HepG2 (cell line): ENCODE measurements around the gene HRH2. TPM values are rescaled to one million over a fixed set of nuclear protein-coding genes. Genes with fewer than 3 reads are reported as not detected.
A peak's percentile ranks its signal among the peaks of the same experiment; 100 is the strongest.

Source experiments
- ATAC-seq: fragments of 200-7000 bp; cut with Tn5 transposase; 3 replicates; pipeline ENCODE4 v1.9.1; 2020; ENCODE audit warnings: mild to moderate bottlenecking, moderate library complexity
- BruUV-seq: library from RNA; stranded (reverse); fragments of 400-500 nt; replicated peaks from 2 replicates; lab custom pipeline; 2021; lab: Mats Ljungman, UMichigan
- CTCF ChIA-PET: fragments of 300-600 bp; formaldehyde crosslinking; extraction: SDS; loops from one replicate; lab custom pipeline; 2021; ENCODE audit warnings: low total read pairs, inconsistent platforms, low intra/inter-chr PET ratio; lab: Yijun Ruan, JAX
- POLR2A ChIA-PET: fragments of 350-600 bp; sonication (Branson Sonifier 250); formaldehyde crosslinking; loops from one replicate; lab custom pipeline; 2020; ENCODE audit warnings: antibody characterized with exemption, inconsistent platforms; lab: Yijun Ruan, JAX
- DNase-seq: peaks from one replicate; pipeline ENCODE4 v3.0.0-alpha.2; 2015; ENCODE audit warnings: low spot score
- FAIRE-seq: peaks from 3 replicates; lab custom pipeline; 2011; peaks lifted over from hg19 to GRCh38; lab: Jason Lieb, UNC
- H2AFZ ChIP-seq: one replicate; pipeline ENCODE4 v1.6.1; 2011; ENCODE audit warnings: low read length, inconsistent platforms
- H3K27ac ChIP-seq: fragments of 300-600 bp; 3 replicates; pipeline ENCODE4 v1.8.0; 2011; ENCODE audit warnings: mixed run types, mild to moderate bottlenecking, mixed read lengths, low read length, inconsistent platforms; ENCODE audit not compliant: insufficient read depth; ENCODE audit errors: extremely low read length
- H3K27me3 ChIP-seq, 2 experiments: fragments of 200-600 bp in 1 of 2; 2 replicates in 1 of 2; 3 replicates in 1 of 2; pipeline versions ENCODE4 v1.6.0 to v1.8.0; 2011; ENCODE audit warnings: low read length in 2 of 2, mild to moderate bottlenecking in 2 of 2, moderate library complexity in 2 of 2, inconsistent platforms in 1 of 2; ENCODE audit not compliant: insufficient read depth in 2 of 2, control insufficient read depth in 1 of 2
- H3K36me3 ChIP-seq, 2 experiments: fragments of 200-600 bp in 1 of 2; replicated peaks in 1 of 2; 2 replicates in 1 of 2; 3 replicates in 1 of 2; pipeline versions ENCODE4 v1.5.1 to v1.8.0; 2011; ENCODE audit warnings: low read length in 2 of 2, inconsistent platforms in 1 of 2; ENCODE audit not compliant: insufficient read depth in 2 of 2, control insufficient read depth in 1 of 2
- H3K4me1 ChIP-seq: 2 replicates; pipeline ENCODE4 v1.5.1; 2012; ENCODE audit warnings: low read length, inconsistent platforms; ENCODE audit not compliant: insufficient read depth
- H3K4me2 ChIP-seq: 2 replicates; pipeline ENCODE4 v1.6.0; 2011; ENCODE audit warnings: low read depth, low read length, inconsistent platforms
- H3K4me3 ChIP-seq, 3 experiments: fragments of 200-600 bp in 1 of 3; sonication (generic), shearing (Covaris generic) in 1 of 3; replicated peaks in 1 of 3; 2 replicates each; pipeline ENCODE4 v1.5.1; 2011 to 2016; ENCODE audit warnings: low read length in 3 of 3, inconsistent platforms in 2 of 3, low read depth in 2 of 3, mild to moderate bottlenecking in 2 of 3, control low read depth in 1 of 3, mixed read lengths in 1 of 3; ENCODE audit not compliant: insufficient read depth in 1 of 3
- H3K79me2 ChIP-seq: one replicate; pipeline ENCODE4 v1.6.1; 2011; ENCODE audit warnings: low read length, inconsistent platforms; ENCODE audit not compliant: insufficient read depth
- H3K9ac ChIP-seq: 2 replicates; pipeline ENCODE4 v1.6.0; 2011; ENCODE audit warnings: mild to moderate bottlenecking, low read depth, low read length, inconsistent platforms; ENCODE audit not compliant: insufficient read depth
- H3K9me3 ChIP-seq: 2 replicates; pipeline ENCODE4 v1.5.1; 2012; ENCODE audit warnings: mild to moderate bottlenecking, low read length
- H4K20me1 ChIP-seq: 2 replicates; pipeline ENCODE4 v1.6.0; 2011; ENCODE audit warnings: inconsistent platforms, mild to moderate bottlenecking, low read length, moderate library complexity; ENCODE audit not compliant: insufficient read depth
- ZNF766 ChIP-seq: sonication (generic); formaldehyde crosslinking; IDR thresholded peaks from 2 replicates; pipeline ENCODE4 v1.5.0; 2020; ENCODE audit warnings: missing genetic modification reagents, borderline replicate concordance
- WGBS: methylation state at CpG from one replicate; pipeline ENCODE4 v1.1.6; 2017; ENCODE audit warnings: low lambda C conversion rate; 5-methylcytosine and 5-hydroxymethylcytosine counted together
- in situ Hi-C: cut with HindIII; loops from 2 replicates; pipeline ENCODE4 v1.10.0; 2017; ENCODE audit warnings: low pct_unique_long_range_greater_than_20kb; ENCODE audit not compliant: extremely low pct_ligation_motif_present
- intact Hi-C: fragments of 100-400 bp; cut with micrococcal nuclease; formaldehyde crosslinking; loops from one replicate; pipeline ENCODE4 v1.10.0; 2022; ENCODE audit not compliant: unreplicated experiment
- polyA plus RNA-seq, 8 experiments: library from polyadenylated mRNA; depleted of rRNA in 3 of 8; stranded (reverse) in 7 of 8; unstranded in 1 of 8; fragments of >200 nt; fragmentation: Illumina TruSeq in 4 of 8; extraction: Trizol in 4 of 8; gene quantifications; 2 replicates each; pipeline versions ENCODE4 v1.2.1 to v1.2.3, GENCODE V29; 2011 to 2016; ENCODE audit warnings: low read depth in 4 of 8, missing spikeins in 1 of 8, mixed read lengths in 1 of 8; ENCODE audit not compliant: insufficient read depth in 1 of 8
- total RNA-seq, 5 experiments: library from RNA; depleted of rRNA; stranded (reverse); fragments of >200 nt; fragmentation: Illumina TruSeq; extraction: Trizol; gene quantifications; 2 replicates each; pipeline ENCODE4 v1.2.3, GENCODE V29; 2016; ENCODE audit warnings: low read depth in 1 of 5
- TF ChIP-seq, protein P1 (sequence below): sonication (generic); formaldehyde crosslinking; conservative IDR thresholded peaks from 2 replicates; pipeline ENCODE4 v1.8.0; 2022; ENCODE audit warnings: low read depth, missing genetic modification reagents
- TF ChIP-seq, protein P2 (sequence below): fragments of 450-650 bp; IDR thresholded peaks from 2 replicates; pipeline ENCODE4 v1.6.1; 2016
- TF ChIP-seq, protein P3 (sequence below): sonication (generic); formaldehyde crosslinking; IDR thresholded peaks from 2 replicates; pipeline ENCODE4 v1.4.0; 2020; ENCODE audit warnings: mild to moderate bottlenecking, missing genetic modification reagents

The HRH2 gene
- total and polyA plus RNA-seq, 2 of the 13 experiments (the other 11 are each of a cell fraction or from before 2014, with no cell fraction given), result not detected

DNA sequence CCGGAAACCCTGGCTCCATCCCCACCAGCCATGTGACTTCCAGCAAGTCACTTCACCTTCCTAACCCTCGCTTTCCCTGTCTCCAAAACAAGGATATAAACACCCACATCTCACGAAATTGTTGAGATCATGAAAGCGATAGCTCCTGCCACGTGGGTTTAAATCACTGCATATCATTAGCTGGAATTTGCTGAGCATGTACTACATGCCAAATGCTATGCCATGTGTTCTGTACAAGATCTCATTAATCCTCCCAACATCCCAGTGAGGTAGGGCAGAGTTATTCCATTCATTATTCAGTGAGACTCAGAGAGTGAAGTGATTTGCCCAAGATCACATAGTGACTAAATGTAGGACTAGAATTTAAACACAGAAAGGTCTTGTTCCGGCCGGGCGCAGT, 29.2 kb upstream of the HRH2 start:
- Histone ChIP-seq H3K4me1 (no peaks in the 10 kb centered on the region), H4K20me1 (no peaks in the 10 kb centered on the region), H3K27ac (no peak overlapping the region), H3K9ac (no peak overlapping the region), H2AFZ (no peak overlapping the region), H3K4me3 (no peak overlapping the region), H3K79me2 (no peaks in the 10 kb centered on the region), H3K36me3 (no peaks in the 10 kb centered on the region), H3K4me2 (no peak overlapping the region), H3K27me3 (peaks cover 0 to 8% of the 10 kb centered on the region in 2 experiments; a peak in 3 of 5 replicates), H3K9me3 (no peaks in the 10 kb centered on the region)
- ATAC-seq, result no peak
- ChIA-PET CTCF (no interaction called here), POLR2A (no interaction called here)
- no peak for DNase-seq
- BruUV-seq, result no TSS peak
- intact Hi-C loops, result no loop called here
- WGBS, result 48% methylated on average over 8 of the region's 8 CpGs
- FAIRE-seq, result no peak
- TF ChIP-seq, protein P1, sequence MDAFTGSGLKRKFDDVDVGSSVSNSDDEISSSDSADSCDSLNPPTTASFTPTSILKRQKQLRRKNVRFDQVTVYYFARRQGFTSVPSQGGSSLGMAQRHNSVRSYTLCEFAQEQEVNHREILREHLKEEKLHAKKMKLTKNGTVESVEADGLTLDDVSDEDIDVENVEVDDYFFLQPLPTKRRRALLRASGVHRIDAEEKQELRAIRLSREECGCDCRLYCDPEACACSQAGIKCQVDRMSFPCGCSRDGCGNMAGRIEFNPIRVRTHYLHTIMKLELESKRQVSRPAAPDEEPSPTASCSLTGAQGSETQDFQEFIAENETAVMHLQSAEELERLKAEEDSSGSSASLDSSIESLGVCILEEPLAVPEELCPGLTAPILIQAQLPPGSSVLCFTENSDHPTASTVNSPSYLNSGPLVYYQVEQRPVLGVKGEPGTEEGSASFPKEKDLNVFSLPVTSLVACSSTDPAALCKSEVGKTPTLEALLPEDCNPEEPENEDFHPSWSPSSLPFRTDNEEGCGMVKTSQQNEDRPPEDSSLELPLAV (CRISPR knock-in tag), result no peak
- TF ChIP-seq, protein P2, sequence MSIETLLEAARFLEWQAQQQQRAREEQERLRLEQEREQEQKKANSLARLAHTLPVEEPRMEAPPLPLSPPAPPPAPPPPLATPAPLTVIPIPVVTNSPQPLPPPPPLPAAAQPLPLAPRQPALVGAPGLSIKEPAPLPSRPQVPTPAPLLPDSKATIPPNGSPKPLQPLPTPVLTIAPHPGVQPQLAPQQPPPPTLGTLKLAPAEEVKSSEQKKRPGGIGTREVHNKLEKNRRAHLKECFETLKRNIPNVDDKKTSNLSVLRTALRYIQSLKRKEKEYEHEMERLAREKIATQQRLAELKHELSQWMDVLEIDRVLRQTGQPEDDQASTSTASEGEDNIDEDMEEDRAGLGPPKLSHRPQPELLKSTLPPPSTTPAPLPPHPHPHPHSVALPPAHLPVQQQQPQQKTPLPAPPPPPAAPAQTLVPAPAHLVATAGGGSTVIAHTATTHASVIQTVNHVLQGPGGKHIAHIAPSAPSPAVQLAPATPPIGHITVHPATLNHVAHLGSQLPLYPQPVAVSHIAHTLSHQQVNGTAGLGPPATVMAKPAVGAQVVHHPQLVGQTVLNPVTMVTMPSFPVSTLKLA, result peak; percentile 76
- no peak for TF ChIP-seq ZNF766 (CRISPR knock-in tag)
- TF ChIP-seq, protein P3, sequence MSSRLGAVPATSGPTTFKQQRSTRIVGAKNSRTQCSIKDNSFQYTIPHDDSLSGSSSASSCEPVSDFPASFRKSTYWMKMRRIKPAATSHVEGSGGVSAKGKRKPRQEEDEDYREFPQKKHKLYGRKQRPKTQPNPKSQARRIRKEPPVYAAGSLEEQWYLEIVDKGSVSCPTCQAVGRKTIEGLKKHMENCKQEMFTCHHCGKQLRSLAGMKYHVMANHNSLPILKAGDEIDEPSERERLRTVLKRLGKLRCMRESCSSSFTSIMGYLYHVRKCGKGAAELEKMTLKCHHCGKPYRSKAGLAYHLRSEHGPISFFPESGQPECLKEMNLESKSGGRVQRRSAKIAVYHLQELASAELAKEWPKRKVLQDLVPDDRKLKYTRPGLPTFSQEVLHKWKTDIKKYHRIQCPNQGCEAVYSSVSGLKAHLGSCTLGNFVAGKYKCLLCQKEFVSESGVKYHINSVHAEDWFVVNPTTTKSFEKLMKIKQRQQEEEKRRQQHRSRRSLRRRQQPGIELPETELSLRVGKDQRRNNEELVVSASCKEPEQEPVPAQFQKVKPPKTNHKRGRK (CRISPR knock-in tag), result no peak
- in situ Hi-C loops, result no loop called here
